GM18505 (cell line): Measurements from ENCODE around the gene FBLN5.
"Not testable (repeated sequence)": the region's sequence is repeated elsewhere in the genome, so short reads cannot be mapped to it uniquely, and the experiment has no call there.

Source experiments
- ATAC-seq: cut with Tn5 transposase; IDR thresholded peaks from one replicate; pipeline ENCODE4 v1.9.1; 2021; ENCODE audit not compliant: unreplicated experiment
- POLR2A ChIP-seq: IDR thresholded peaks from 4 replicates; pipeline ENCODE4 v1.6.1; 2011; ENCODE audit warnings: borderline replicate concordance; ENCODE audit not compliant: insufficient read depth, insufficient read length; ENCODE audit errors: extremely low read depth

FBLN5 gene

DNA sequence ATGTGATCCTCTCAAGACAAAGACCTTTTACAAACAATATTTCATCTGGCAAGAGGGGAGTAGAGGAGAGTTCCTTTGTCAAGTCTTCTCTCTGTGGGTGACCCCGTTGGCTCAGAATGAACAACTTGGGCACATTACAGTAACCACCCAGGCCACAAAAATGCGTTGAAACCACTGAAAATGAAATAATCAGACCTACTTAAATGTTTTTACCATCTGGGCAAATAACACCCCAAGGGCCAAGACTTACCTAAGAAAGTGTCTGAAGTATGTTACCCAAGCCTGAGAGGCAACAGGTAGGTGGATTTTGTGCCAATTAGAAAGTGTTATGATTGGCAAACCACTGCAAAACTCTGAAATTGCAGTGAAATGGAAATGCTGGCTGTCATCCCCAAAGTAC lies 81.4 kb downstream of the FBLN5 start:
- TF ChIP-seq POLR2A = no peak
- no peak for ATAC-seq

DNA sequence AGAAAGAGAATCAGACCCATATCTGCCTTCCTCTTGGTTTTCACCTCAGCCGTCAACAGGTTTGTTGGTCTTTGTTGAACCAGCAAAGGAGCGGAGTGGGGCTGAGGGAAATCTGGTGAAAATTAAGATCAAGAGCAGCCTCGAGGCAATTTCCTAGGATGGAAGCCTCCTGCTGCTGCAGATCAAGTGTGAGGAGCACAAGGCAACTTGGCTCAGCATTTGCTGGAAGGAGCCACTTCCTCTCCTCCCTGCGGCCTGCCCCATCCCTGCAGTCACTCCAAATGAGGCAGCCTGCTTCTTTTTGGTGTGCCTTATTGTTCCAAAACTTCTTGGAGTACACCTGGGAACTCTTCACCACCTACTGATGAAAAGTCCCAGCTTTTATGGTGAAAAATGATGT lies 85.1 kb downstream of the FBLN5 start:
- no peak for ATAC-seq
- no peak for TF ChIP-seq POLR2A

DNA sequence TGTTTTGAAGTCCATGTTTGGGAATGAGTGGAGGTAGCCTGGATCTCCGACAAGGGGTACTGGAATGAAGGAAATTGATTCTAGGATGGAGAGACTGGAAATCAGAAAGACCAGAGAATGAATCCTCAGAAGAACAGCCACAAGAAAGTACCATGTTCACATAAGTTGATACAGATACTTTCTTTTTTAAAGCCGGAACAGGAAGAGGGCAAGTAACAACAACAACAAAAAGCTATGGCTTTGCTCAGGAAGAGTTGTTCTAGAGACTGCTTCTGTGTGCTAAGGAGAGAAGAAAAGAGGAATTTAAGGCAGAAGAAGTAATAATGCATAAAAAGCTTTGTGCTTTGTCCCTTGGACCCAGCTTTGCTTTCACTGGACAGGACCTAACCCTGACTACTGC lies 86.4 kb downstream of the FBLN5 start:
- ATAC-seq = no peak

DNA sequence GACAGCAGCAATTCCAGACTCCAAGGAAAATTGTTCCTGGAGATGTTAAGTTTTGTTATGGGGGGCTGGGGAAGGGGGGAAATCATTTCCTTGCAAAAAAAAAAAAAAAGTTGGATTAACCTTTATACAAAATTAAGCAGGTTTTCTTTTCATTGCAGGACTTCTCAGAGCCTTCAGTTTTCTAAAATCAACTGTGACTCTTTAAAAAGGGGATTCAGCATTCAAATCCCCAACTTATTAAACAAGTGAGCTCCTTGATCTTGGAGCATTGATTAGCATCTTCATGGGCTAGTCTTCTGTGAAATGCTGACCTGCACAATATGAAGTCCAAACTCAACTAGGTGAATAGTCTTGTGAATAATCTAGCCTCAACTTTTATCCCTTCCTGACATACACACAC lies 87.3 kb downstream of the FBLN5 start:
- ATAC-seq = no peak
- no peak for TF ChIP-seq POLR2A

More for the DNA sequence above, 86.4 kb downstream of the FBLN5 start:
- no peak for TF ChIP-seq POLR2A

DNA sequence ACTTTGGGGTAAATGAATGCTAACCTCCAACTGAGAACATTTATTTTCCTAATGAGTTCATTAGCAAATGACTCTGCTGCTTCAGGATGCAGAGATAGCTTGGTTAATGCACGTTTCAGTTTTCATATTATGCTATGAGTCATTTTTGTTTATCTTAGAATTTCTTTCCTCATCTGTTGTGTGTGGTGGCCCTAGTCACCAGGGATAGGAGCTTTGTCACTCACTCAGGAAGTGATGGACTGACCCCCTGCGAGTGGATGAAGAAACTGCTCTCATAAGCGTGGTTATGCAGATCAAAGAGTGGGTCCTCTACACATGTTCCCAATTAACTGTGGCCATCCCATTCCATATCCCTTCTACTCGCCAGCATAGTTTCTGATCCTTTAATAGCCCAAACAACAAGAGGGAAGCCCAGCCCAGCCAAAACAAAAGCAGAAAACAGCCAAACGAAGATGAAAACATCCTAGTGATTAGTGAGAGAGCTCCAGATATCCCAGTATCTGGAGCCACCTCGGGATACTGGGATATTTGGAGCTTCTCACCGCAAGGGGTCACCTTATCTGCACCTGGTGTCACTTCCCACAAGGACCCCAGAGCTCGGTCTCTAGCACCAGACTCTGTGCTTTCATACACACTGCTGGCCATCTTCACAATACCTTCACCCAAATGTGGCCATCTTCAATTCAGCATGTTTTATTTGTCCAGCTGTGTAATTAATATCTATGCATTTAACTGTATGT lies 88.8 kb downstream of the FBLN5 start:
- ATAC-seq = peak; percentile 80

DNA sequence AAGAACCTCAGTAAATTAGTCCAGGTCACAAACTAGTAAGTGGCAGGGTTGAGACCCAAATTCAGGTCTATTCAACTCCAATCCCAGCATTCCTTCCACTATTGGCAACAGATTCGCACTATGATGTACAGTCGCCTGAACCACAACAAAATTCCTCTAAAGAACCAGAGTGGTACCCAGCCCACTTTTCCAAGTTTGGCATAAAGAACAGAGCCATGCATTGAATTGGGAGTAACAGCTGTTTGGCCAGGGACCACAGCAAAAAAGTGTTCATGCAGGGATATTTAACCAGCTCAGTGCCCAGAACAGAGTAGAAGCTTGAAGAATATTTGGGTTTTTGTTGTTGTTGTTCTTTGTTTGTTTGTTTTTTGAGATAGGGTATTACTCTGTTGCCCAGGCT lies 89.9 kb downstream of the FBLN5 start:
- no peak for TF ChIP-seq POLR2A
- ATAC-seq = no peak

More for the DNA sequence above, 88.8 kb downstream of the FBLN5 start:
- no peak for TF ChIP-seq POLR2A

DNA sequence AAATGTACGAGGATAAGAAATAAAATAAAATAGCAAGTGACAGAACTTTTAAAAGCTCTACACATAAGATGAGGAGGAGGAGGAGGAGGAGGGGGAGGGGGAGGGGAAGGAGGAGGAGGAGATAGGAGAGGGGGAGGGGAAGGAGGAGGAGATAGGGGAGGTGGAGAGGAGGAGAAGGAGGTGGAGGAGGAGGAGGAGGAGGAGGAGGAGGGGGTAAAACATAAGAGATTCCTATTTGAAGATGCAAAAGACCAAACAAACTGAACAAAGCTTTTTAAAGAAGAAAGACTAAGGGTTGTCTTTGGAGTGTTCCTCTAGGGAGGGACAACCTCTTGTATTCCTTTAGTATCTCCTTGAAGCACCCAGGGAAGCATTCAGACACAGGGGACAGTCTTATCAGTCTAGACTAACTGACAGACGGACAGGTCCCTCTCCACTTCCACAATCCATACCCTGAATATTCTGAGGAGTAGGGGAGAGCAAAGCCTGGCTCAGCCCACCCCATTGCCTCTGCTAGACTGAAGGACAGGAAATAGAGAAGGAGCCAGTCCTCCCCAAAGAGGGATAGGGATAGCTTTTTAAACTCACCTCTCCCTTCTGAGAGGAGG lies 93.1 kb downstream of the FBLN5 start:
- no peak for ATAC-seq
- TF ChIP-seq POLR2A = no peak

DNA sequence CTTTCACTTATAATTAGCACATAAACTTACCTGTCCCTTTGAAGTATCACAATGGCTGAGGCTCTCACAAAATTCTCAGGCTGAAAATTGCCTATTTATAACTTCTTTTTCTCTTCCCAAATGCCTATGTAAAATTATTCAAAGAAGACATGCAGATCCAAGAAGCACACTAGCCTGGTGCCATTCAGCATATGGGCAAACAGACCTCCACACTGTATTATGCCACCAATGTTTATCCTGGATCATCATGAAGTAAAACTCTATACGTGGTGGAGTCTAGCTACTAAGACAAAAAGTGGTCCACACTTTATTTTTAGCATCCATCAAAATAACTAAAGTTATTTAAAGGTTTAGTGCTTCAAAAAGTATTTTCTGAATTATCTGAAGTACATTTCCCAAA lies 95.9 kb downstream of the FBLN5 start:
- ATAC-seq = no peak
- no peak for TF ChIP-seq POLR2A

DNA sequence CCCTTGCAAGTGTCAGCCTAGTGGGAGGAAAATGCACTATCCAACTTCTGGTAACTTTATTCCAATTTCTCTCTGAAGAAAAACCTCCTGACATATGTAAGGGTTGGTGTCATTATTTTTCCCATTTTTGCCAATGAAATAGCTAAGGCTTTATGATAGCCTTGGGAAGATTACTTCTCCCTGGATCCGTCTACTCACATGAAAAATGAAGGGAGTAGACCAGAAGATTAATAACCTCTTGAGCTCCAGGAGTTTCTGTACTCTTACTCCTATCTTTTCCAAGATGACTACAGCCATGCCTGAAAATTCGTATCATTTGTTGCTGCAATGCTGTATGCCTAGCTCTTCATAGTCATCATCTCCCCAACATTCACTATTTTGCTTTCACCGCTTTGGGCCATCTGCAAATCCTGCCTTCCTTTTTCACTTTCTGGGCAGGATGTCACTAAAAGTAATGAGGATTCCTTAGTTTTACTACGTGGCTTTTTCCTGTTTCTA lies 98.9 kb downstream of the FBLN5 start:
- ATAC-seq = no peak
- TF ChIP-seq POLR2A = no peak

DNA sequence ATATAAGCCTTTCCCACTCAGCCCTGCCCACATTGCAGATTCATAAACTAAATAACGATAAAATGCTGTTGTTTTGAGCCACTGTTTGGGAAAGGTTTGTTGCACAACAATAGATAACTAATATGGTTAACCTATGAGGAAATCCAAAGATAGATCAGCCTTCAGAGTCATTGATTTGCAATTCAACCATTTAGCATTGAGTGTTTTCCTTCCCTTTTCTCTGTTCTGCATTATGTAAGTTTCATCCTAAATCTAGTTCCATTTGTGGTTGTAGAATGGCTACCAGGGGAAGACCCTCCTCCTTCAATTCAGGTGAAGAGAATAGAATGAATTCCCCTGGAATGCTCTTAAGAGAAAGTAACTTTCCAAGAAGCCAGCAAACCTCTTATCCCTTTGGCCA lies 99.8 kb downstream of the FBLN5 start:
- no peak for ATAC-seq
- TF ChIP-seq POLR2A = no peak

DNA sequence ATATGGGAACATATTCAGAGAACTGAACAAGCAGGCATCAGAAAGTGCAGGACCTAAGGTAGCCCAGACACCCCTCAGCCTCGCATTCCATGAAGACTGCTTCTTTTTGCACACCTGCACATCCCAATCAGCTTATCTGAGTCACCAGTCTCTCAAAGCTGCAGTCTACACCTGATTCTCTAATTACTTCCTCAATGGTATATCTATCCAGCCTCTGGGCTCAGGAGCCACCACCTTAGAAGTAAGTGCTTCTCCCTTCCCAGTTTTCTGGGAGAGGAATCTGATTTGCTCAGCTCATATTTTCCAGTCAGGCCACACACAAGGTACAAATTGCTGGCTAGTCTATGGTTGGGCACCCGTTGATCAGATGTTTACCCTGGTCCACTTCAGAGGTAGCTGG lies 101.8 kb downstream of the FBLN5 start:
- ATAC-seq = no peak
- no peak for TF ChIP-seq POLR2A

DNA sequence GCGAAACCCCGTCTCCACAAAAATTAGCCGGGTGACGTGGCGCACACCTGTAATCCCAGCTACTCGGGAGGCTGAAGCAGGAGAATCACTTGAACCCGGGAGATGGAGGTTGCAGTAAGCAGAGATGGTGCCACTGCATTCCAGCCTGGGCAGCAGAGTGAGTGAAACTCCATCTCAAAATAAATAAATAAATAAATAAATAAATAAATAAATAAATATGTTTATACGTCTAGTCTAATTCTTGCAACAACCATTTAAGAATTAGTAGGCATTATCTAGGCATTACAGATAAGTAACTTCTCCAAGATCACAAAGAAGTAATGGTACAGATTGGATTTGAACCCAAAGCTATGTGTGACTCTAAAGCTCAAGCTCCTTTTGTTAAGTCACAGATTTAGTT lies 102.4 kb downstream of the FBLN5 start:
- ATAC-seq = not testable (repeated sequence)

DNA sequence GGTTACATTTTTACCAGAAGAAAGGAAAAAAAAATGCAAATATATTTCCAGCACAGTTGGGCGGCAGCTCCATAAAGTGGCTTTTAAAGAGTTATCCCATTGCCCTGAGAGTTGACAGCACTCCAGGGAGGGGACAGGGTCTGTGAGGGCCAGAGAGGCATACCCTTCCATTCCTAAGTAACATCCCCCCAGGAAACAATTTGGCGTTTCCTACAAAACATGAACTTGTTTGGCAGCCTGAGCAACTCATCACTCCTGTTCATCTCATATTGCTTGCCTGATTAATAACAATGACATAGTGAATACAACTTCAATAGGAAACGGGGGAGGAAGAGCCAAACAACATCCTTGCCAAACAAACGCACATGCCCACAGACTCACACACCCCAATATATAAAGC lies 103.5 kb downstream of the FBLN5 start:
- no peak for TF ChIP-seq POLR2A
- no peak for ATAC-seq

DNA sequence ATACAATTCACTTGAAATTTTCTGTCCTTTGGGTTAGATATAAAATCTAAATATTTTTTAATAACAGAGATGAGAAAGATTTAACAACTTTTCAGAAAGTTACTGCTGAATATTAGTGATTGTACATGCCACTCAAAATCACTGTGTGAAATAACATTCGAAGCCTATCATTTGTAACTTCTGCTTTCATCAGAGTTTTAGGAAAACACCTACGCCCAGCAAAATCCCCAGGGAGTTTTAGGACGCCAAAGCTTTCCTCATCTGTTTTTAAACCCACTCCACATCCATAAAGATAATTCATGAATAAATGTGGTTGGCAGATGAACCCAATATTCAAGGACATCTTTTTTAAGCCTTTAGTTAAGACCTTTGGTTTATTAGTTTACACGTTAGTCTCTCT lies 104.1 kb downstream of the FBLN5 start:
- no peak for ATAC-seq
- TF ChIP-seq POLR2A = no peak
